Activated CD4-positive, alpha-beta T cell treated with anti-CD3 and anti-CD28 coated beads, Interleukin-2, amount 50 U/mL, for 24 hours (primary cell): Measurements from ENCODE around the gene MEDAG.

Experiments used
- DNase-seq, 2 donors: peaks; one replicate each; pipeline ENCODE4 v3.0.0-alpha.2; 2020; ENCODE audit warnings: low read depth in 1 of 2, low spot score in 1 of 2

The MEDAG gene

DNA sequence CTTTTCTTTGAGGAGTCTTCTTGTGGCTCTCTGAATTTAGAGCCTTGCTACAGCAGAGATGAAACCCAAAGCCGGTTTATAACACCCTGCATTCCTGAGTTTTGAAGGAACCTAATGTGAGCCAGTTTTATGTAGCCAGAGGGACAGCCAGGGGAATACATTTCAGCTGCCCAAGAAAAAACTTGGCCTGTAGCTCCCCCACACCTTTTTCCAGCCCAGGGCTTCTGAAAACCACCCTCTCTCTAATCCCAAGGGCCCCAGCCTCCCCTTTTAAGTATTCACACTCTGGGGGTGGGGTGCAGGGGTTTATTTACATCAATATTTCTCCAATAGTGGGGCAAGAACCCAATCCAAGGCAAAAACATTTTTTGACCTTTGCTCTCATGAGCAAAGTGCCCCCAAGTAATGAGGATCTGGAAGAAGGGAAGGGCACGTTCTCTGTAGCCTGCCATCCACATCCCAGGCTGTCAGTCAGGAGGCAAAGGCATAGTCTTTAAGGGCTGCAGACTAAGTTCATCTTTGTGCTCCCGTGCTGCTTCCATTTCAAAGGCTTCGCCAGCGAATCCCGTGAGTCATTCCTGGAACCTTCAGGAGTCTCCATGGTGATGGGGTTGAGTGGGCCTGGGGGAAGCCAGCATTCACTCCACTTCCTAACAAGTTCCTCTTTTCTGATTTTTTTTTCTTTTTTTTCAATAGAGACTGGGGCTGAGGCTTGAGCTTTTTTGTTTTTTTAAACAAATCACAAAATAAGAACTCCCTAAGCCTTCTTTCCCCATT lies 33.2 kb upstream of the MEDAG start:
- no peak for DNase-seq

DNA sequence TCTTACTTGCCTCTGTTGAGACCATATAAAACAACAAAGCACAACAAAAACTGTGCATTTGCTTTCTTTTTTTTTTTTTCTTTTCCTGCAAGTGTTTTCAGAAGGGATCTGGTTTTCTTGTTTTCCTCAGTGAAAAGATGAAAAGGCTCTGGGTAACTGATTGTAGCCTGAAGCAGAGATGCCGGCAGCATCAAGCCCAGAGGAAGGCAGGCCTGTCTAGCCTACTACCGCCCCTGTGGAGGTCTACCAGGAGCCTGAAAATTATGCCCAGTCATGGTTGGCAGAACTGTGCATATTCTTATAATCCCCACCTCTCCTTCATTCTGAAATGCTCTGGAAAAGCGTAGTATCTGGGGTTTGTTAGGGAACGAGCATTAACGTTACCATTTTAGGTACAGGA lies 32.6 kb upstream of the MEDAG start:
- no peak for DNase-seq

DNA sequence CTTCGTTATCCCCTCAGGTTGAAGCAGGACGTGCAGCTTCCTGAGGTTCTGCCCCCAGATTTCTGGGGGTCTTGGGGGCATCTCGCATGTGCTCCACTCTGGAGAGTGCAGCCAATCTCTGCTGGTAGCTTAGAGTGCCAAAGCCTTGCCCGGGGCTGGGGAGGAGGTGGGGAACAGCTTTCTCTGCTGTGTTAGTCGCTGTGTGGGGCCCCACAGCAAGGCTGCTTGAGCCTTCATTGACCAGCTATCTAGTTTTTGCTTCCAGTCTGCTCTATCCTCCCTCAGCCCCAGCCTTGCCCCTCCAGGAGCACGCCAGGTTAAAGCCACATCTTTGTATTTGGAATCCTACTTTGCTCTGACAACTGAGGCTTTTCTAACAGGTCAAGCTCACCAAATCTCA lies 32.0 kb upstream of the MEDAG start:
- DNase-seq, result no peak

DNA sequence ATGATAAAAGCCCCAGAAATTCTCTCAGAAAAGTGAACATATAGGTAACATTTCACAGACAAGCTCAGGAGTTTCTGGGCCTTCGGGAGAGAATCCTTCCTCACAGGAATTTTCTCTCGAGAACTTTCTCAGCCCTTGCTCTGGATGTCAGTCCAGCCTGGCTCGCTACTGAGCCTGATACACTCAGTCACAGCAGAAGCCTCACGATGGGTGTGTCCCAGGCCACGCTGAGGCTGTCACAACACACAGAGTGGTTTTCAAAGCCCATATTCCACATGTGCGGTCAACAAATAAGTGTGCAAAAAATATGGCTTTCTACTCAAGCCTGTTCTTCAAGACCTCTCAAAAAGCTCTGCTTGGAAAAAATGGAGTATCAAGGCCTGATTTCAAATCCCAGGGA lies 31.5 kb upstream of the MEDAG start:
- DNase-seq, result no peak

DNA sequence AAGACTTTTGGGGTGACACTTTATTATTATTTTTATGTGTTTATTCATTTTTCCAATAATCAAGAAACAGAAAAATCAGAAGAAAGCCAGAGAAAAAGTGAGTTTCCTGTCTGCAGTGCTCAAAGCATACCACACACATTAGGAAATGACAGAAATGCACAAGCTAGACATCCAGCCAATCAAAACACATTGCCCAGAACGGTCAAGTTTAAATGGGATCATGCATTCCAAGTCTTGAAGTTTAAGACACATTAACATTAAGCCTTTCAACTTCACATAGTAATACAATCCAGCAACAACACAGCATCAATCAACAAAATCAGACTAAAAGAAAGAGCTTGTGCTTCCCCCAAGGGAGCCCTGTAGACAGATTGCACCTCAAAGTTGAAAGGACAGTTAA lies 28.7 kb upstream of the MEDAG start:
- no peak for DNase-seq

DNA sequence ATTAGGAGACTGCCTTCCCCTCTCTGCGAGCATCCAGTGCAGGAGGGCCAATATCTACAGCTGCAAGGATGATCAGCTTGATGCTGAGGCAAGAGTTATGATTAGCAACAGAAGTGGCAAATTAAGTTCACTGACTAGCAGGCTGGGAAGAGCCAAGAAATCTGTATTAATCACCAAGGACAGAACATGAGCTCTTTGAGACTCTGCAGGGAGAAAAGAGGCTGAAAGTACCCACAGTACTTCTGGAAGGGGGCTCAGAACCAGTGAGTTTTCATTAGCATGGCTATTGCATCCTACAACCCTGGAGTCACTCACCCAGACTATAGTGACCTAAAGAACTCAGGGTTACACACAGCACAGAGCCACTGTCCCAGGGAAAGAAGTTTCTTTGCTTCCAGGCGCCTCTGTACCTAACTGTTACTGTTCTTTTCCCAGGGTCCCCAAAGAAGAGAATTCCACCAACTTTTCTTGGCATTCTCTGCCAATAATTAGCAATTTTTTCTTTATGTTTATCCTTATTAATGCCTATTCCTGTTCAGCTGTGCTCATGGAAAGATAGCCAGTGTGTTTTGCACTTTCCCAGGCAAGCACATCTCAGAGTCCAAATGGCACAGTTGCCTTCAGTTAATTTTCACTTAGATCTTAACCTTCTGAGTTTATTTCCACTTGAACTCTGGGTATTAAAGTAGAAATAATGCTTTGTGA lies 25.8 kb upstream of the MEDAG start:
- DNase-seq, result no peak

DNA sequence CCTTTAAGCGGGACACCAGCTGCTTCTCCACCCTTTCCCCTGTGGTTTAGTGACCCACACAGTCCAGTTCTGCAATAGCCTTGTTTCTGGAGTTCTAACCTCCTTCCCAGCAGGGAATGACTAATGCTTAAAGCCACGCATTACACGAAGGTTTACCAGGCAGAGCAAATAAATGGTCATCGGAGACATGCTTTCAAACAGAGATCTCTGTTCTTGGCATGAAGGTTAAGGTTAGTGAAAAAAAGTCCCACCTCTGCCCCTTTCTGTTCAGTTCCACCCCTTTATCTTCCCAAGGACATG lies 25.3 kb upstream of the MEDAG start:
- DNase-seq, result no peak

DNA sequence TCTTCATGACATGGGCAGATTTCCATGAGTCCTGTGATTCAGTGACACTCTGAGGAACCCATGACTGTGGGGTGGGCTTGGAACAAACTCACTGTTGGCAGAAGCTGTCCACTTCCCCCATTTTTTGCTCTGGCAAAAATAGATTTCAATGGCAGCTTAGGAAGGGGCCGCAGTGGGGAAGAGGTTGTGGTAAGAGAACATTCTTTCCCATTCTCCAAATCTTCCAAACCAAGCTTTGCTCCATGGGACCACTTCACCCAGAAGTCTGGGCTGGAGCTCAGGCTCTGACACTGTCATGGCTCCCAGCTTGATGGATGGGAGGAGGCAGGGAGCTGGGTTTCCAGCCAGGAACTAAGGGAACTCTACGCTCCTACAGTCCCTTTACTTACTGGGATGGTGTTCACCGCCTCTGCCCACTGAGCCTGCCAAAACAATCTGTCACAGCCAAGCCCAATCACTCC lies 24.9 kb upstream of the MEDAG start:
- no peak for DNase-seq

DNA sequence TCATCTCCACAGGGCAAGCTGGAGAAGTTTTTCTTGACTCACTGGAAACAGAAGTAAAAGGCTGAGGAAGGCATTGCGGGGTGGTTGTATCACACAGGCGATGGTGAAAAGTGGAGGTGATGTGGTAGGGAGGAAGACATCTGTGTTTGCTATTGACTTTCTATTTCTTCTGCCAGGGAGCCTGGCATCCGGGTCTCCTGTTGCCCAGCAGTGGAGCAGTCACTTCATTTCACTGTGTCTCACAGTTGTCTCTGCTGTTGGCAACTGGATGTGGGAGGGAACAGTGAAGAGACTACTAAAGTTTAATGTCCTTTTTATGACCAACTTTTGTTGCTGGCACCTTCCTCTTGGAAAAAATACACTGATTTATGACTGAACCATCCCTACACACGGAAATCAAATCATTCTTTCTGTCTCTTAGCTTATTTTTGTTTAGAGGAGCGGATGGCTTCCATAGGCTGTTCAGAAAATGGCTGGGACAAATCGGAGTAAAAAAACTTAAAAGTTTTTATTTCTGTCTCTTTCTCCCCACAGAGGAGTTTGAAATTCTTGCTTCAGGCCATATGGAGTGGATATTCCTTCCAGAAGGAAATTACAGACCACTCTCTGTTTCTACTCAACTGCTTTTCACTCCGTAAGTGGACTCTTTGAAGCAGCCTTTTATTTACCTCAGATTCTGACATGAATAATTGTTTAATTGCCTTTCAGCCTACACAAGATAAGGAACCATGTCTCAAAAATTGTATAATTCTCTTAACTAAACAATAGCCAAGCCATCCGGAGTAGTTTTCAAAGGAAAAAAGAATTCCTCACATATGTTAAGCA lies 23.8 kb upstream of the MEDAG start:
- no peak for DNase-seq

DNA sequence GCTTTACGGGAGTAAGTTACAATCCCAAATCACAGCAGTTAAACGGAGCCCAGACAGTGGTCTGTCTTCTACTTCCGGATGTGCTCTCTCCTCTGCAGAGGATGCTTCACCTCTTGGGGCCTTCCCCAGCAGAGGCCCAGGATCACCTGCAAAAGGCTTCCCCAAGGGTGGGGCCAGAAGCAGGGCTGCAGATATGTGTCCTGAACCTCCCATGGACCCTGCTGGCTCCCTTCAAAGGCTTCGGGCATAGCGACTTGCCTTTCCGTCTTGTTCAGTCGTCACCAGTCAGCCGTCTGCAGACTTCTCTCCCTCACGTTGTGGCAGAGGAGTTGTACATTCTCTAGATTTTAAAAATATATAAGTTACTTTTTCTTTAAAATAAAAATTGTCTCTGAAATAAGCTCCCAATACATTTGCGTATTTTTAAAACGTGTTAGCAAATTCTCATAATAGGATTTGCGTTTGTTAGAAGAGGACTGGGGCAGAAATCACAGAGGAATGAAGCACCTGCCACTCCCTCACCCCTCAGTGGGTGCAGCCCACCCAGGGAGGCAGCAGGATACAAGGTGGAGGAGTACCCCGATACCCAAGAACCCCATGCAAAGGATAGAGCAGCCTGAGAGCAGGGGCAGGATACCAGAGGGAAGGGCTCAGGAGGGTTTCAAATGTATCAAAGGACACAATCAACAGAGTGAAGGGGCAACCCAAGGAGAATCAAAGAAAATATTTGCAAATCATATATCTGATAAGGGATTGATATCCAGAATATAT lies 22.9 kb upstream of the MEDAG start:
- no peak for DNase-seq

DNA sequence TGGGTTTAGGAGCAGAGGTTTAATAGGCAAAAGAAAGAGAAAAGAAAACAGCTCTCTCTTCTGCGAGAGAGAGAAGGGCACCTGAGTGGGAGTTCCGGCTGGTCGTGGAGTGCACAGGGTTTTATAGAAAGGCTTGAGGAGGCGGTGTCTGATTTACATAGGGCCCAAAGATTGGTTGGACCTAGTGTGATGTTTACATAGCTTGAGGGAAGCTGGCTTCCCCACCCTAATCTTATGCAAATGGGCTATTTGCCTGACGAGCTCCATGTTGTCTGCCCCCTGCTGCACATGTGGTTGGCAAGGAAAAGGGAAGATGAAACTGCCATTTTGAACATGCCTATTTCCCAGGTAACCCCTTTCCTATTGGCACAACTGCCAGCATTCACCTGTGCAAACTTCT lies 21.5 kb upstream of the MEDAG start:
- no peak for DNase-seq

DNA sequence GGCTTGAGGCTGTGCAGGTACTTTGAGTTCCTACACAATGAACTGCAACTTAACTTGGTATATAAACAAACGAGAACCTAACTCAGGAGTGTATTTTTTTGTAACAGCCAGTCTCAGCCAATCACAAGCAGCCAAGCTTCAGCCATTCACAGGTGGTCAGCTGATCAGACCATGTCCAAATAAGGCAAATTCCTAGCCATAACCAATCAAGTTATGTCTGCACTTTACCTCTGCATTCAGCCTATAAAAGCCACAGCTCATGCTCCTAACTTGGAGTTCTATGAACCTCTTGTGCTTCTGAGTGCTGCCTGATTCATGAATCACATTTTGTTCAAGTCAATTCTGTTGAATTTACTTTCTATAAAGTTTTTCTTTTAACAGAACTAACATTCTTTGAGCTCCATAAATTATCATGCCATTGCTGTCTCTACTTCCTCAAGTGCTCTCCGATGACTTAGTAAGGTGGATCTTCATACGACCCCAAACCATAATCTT lies 16.8 kb upstream of the MEDAG start:
- no peak for DNase-seq

DNA sequence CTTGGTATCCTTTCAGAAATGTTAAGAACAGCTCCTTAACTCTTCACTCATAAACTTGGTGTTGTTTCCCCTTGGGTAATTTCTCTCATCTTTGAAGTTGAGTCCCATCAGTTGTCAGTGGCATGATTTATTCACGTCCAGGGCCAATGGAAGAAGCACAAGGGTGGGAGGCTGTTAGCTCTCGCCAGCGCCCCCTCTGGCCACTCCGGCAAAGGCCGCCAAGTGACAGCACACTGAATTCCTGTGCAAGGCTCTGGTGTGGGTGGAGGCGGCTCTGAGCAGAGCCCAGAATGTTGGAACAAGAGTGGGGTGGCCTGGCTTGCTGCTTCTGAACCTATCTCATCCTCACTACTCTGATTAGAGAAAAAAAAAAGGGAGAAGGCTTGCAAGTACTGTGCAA lies 13.1 kb upstream of the MEDAG start:
- no peak for DNase-seq

DNA sequence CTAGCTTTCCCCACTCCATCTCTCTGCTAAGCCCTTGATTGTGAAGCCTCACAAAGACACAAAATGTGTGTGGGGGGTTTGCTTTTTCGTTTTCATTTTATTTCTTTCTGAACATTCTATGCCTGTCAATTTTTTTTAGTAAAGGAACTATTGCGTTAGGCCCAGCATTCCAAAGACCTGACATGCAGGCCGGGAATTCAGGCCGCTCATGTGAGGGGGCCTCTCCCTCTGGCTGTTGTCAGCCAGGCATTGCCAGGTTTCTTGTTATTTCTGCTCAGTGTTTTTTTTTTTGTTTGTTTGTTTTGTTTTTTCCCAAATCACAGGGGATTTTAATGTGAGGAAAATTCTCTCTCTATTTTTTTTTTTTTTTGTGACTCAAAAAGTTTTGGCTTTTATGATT lies 10.3 kb upstream of the MEDAG start:
- DNase-seq, result no peak

DNA sequence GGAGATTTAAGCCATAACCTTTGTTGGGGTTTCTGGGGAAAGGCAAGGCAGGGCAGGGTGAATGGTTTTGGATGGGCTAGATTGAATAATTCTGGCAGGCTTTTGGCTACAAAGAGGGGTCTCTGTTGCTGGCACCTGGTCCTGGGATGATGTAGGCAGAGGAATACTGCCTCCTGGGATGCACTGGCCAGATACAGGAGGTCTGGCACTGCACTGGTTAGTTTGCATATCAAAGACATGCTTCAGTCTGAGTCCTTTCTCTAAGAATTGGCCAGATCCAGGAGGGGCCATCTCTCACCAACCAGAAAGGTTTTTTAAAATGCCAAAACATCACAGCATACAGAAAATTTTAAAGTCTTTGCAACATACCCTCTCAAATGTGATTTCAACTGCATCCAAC lies 8.0 kb upstream of the MEDAG start:
- DNase-seq, result no peak

DNA sequence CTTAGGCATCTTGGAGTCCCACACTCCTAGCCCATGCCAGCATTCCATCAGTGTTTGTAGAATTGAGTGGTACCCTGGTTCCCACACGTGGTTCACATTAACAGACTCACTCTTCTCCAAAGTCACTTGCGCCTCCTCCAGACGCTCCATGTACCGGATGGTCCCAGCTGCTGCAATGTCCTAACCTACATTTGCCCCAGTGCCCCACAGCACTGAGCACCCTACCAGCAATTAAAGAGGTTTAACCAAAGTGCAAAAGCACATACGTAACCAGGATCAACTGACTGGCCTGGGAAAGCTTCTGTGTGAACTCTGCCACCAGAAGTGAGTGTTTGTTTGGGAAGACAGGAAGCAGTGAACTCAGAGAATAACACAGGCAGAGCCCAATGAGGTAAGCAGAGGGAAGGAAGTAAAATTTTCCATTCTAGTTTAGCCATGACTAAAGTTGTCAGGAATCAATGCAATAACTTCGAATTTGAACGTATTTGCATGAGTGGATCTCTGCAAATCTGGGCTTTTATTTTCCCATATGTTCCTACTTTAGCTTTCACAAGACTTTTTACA lies 7.3 kb upstream of the MEDAG start:
- DNase-seq, result peak in 1 of 2 donors; percentile 22

DNA sequence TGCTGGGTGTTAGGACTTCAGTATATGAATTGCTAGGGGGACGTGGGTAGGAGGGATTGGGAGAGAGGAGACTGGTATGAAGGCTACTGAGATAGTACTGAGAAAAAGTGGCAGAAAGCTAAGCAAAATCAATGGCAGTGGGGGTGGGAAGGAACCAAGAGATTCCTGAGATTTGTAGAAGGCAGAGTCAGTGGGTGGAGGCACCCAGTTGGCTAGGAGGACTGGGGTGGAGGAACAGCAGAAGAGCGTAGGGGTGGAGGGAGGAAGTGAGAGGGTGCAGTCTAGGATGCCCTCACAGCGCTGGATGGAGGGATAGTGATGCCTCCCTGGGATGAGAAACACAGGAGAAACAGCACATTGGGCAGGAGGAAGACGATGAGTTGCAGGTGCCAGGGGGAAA lies 5.6 kb upstream of the MEDAG start:
- no peak for DNase-seq

DNA sequence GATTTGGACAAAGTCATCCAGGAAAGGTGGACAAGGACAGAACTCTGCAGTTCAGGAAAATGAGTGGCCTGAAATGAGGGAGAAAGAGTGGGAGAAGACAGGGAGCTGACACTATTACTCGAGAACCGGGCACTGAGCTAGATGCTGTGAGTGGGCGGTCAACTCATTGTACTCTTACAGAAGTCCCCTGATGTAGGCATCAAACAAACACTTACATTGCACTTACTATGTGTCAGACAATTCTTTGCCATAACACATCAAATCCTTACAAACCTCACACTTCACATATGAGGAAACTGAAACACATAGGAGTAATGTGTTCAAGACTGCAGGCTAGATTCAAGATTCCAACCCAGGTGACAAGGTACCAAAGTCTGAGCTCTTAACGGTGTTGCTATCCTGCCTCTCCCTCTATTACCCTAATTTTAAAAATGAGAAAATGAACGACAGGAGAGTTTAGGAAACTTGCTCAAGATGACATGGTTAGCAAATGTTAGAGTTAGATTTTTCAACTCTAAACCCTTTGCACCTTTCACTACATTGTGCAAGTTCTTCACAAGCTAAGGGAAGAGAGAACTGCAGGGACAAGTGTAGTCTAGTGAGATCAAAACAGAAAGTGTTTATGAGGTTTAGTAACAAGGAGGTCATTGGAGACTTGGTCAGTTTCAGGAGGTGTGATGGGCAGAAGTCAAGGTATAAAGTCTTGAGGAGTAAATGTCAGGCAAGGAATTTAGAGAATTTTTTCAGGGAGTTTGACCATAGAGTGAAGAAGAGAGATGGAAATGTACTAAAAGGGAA lies 4.9 kb upstream of the MEDAG start:
- no peak for DNase-seq

DNA sequence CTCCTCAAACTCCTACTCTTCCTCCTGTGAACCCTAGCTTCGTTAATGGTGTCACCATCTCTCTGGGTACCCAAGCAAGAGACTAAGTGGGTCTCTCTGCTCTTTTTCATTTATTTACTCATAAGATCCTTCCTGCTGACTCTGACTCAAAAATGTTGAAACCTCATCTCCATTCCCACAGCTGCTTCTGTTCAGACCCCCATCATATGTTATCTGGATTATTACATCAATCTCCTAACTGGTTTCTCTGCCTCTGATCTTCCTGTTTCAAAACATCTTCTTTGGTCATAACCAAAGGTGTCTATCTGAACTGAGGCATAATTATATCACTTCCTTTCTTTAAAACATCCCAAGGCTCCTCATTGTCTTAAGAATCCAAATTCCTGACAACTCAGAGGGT lies 2.0 kb upstream of the MEDAG start:
- no peak for DNase-seq

DNA sequence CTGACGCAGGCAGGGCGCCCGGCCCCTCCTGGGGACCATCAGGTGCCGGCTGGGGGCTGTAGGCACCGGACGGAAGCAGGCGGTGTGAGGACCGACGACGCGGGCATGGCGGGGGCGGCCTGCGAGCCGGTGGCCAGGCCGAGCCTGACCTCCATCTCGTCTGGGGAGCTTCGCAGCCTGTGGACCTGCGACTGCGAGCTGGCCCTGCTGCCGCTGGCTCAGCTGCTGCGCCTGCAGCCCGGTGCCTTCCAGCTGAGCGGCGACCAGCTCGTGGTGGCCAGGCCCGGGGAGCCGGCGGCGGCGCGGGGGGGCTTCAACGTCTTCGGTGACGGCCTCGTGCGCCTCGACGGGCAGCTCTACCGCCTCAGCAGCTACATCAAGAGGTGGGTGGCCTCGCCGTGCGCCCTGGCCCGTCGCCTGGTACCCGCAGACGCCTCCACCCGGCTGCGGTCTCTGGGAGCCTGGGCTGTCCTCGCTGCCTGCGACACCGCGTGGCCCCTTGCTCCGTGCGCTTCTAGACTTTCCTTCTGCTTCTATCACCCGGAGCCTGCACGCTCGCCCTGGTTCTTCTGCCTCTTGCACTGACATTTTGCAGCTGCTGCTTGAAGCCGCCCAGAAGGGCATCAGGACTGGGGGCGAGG lies 460 bp downstream of the MEDAG start:
- DNase-seq, result no peak
